ENCODE data around the gene SLC24A4. TPM values are rescaled to one million over a fixed set of nuclear protein-coding genes. Genes with fewer than 3 reads are reported as not detected.

SLC24A4 gene
- total and polyA plus RNA-seq, 2 experiments from 2014 or later, result 0.46 to 0.50 TPM

DNA sequence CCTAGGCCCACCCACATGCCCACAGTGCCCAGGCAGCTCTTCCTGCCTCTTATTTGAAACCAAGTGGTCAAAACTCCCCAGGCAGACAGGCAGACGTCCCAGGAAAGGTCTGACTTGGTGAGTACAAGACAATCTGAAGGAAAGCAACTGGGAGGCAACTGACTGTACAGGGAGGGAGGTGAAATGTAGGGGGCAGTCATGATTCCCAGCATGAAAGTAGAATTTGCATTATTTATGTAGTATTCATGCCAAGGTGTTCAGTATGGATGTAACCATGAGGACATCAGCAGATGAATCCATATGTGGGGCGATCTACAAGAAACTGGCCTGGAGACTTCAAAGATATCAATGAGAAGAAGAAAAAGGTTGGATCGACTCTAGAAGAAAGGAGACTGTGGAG is 46.1 kb downstream of the SLC24A4 start:
- Histone ChIP-seq H3K4me1 (ENCODE audit: insufficient read depth) (no peaks in the 10 kb centered on the region), H3K9me2 (replicated peaks; ENCODE audit: insufficient read depth) (no peaks in the 10 kb centered on the region), H2AFZ (no peak overlapping the region), H4K20me1 (ENCODE audit: insufficient read depth, poor library complexity, severe bottlenecking) (no peaks in the 10 kb centered on the region), H3K9me3 (ENCODE audit: low read depth) (no peaks in the 10 kb centered on the region), H3K36me3 (replicated peaks; ENCODE audit: insufficient read depth, low read depth) (no peaks in the 10 kb centered on the region), H3K4me3 (no peak overlapping the region), H3K79me2 (no peaks in the 10 kb centered on the region), H3K4me2 (no peak overlapping the region), H3K27ac (no peak overlapping the region), H3K27me3 (peaks cover 9% of the 10 kb centered on the region)
- no peak for TF ChIP-seq EZH2phosphoT487 (IDR thresholded peaks at IDR 0.05; ENCODE audit: low read depth, severe bottlenecking, unreplicated experiment)
- TF ChIP-seq EZH2 (IDR thresholded peaks at IDR 0.05; ENCODE audit: borderline replicate concordance), result no peak
- TF ChIP-seq, protein P1, sequence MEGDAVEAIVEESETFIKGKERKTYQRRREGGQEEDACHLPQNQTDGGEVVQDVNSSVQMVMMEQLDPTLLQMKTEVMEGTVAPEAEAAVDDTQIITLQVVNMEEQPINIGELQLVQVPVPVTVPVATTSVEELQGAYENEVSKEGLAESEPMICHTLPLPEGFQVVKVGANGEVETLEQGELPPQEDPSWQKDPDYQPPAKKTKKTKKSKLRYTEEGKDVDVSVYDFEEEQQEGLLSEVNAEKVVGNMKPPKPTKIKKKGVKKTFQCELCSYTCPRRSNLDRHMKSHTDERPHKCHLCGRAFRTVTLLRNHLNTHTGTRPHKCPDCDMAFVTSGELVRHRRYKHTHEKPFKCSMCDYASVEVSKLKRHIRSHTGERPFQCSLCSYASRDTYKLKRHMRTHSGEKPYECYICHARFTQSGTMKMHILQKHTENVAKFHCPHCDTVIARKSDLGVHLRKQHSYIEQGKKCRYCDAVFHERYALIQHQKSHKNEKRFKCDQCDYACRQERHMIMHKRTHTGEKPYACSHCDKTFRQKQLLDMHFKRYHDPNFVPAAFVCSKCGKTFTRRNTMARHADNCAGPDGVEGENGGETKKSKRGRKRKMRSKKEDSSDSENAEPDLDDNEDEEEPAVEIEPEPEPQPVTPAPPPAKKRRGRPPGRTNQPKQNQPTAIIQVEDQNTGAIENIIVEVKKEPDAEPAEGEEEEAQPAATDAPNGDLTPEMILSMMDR (IDR thresholded peaks at IDR 0.05; ENCODE audit: poor library complexity), result no peak
- 88% methylated on average over 3 of the region's 3 CpGs for WGBS (ENCODE audit: low lambda C conversion rate, missing lambda C conversion rate)
- DNase-seq (ENCODE audit: low spot score), result no peak

GRCh38 chr14:92372230-92372629 is 49.3 kb downstream of the SLC24A4 start:
- Histone ChIP-seq H2AFZ (no peak overlapping the region), H3K9me2 (replicated peaks; ENCODE audit: insufficient read depth) (no peaks in the 10 kb centered on the region), H3K9me3 (ENCODE audit: low read depth) (no peaks in the 10 kb centered on the region), H3K27me3 (peaks cover 3% of the 10 kb centered on the region), H3K4me1 (ENCODE audit: insufficient read depth) (no peaks in the 10 kb centered on the region), H3K4me3 (no peak overlapping the region), H4K20me1 (ENCODE audit: insufficient read depth, poor library complexity, severe bottlenecking) (no peaks in the 10 kb centered on the region), H3K36me3 (replicated peaks; ENCODE audit: insufficient read depth, low read depth) (no peaks in the 10 kb centered on the region), H3K4me2 (no peak overlapping the region), H3K79me2 (no peaks in the 10 kb centered on the region), H3K27ac (no peak overlapping the region)
- TF ChIP-seq, protein P1 (IDR thresholded peaks at IDR 0.05; ENCODE audit: poor library complexity), result no peak
- TF ChIP-seq EZH2phosphoT487 (IDR thresholded peaks at IDR 0.05; ENCODE audit: low read depth, severe bottlenecking, unreplicated experiment) (no peak), EZH2 (IDR thresholded peaks at IDR 0.05; ENCODE audit: borderline replicate concordance) (no peak)
- DNase-seq (ENCODE audit: low spot score), result no peak
- WGBS (ENCODE audit: low lambda C conversion rate, missing lambda C conversion rate), result 85% methylated on average over 2 of the region's 2 CpGs

DNA sequence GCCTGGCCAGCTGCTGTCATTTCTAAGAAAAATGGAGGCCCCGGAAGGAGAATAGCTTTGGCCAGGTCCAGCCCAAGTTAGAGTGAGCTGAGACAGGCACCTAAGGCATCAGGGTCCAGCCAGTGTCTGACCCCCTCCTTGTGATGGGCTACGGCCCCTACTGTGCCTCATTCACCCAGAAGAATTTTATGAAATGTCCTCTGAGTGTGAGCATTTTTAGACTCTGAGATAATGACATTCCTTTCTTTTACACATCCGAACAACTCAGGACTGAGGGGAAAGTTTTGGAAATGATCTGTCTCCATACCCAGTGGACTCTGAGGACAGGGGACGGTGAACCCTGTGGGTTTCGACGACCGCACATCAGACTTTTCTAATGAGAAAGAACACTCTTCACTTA is 50.4 kb downstream of the SLC24A4 start:
- no peaks in the 10 kb centered on the region for H3K9me2 ChIP-seq (replicated peaks; ENCODE audit: insufficient read depth)
- no peaks in the 10 kb centered on the region for H3K4me1 ChIP-seq (ENCODE audit: insufficient read depth)
- no peak for DNase-seq (ENCODE audit: low spot score)
- no peak overlapping the region for H3K4me2 ChIP-seq
- TF ChIP-seq, protein P1 (IDR thresholded peaks at IDR 0.05; ENCODE audit: poor library complexity), result no peak
- TF ChIP-seq EZH2 (IDR thresholded peaks at IDR 0.05; ENCODE audit: borderline replicate concordance), result no peak
- no peak for TF ChIP-seq EZH2phosphoT487 (IDR thresholded peaks at IDR 0.05; ENCODE audit: low read depth, severe bottlenecking, unreplicated experiment)
- H3K4me3 ChIP-seq, result no peak overlapping the region
- no peaks in the 10 kb centered on the region for H3K79me2 ChIP-seq
- H3K36me3 ChIP-seq (replicated peaks; ENCODE audit: insufficient read depth, low read depth), result no peaks in the 10 kb centered on the region
- H3K9me3 ChIP-seq (ENCODE audit: low read depth), result no peaks in the 10 kb centered on the region
- H2AFZ ChIP-seq, result no peak overlapping the region
- no peak overlapping the region for H3K27ac ChIP-seq
- H3K27me3 ChIP-seq, result peaks cover 2% of the 10 kb centered on the region
- 87% methylated on average over 7 of the region's 7 CpGs for WGBS (ENCODE audit: low lambda C conversion rate, missing lambda C conversion rate)
- H4K20me1 ChIP-seq (ENCODE audit: insufficient read depth, poor library complexity, severe bottlenecking), result no peaks in the 10 kb centered on the region

- WGBS (ENCODE audit: low lambda C conversion rate, missing lambda C conversion rate), result 80% methylated on average over 10 of the region's 10 CpGs
- Histone ChIP-seq H2AFZ (no peak overlapping the region), H3K27me3 (no peaks in the 10 kb centered on the region), H3K4me2 (no peak overlapping the region), H3K27ac (no peak overlapping the region), H3K4me3 (no peak overlapping the region), H3K4me1 (ENCODE audit: insufficient read depth) (no peaks in the 10 kb centered on the region), H4K20me1 (ENCODE audit: insufficient read depth, poor library complexity, severe bottlenecking) (no peaks in the 10 kb centered on the region), H3K9me3 (ENCODE audit: low read depth) (no peaks in the 10 kb centered on the region), H3K79me2 (no peaks in the 10 kb centered on the region), H3K9me2 (replicated peaks; ENCODE audit: insufficient read depth) (no peaks in the 10 kb centered on the region), H3K36me3 (replicated peaks; ENCODE audit: insufficient read depth, low read depth) (no peaks in the 10 kb centered on the region)
- TF ChIP-seq EZH2phosphoT487 (IDR thresholded peaks at IDR 0.05; ENCODE audit: low read depth, severe bottlenecking, unreplicated experiment) (no peak), EZH2 (IDR thresholded peaks at IDR 0.05; ENCODE audit: borderline replicate concordance) (no peak)
- TF ChIP-seq, protein P1 (IDR thresholded peaks at IDR 0.05; ENCODE audit: poor library complexity), result no peak
- no peak for DNase-seq (ENCODE audit: low spot score)
These were observed 57.2 kb downstream of the SLC24A4 start for GRCh38 chr14:92380131-92380530.

All from hepatocyte (in vitro differentiated cells).